HCT116 (cell line): ENCODE results near the gene WDR88. TPM values are rescaled to one million over a fixed set of nuclear protein-coding genes. Genes with fewer than 3 reads are reported as not detected.

ENCODE experiments used
- ATAC-seq: fragments of 200-7000 bp; cut with Tn5 transposase; 2 replicates; pipeline ENCODE4 v1.9.1; 2020; ENCODE audit warnings: mild to moderate bottlenecking, moderate library complexity
- BruUV-seq: library from RNA; stranded (reverse); fragments of 400-500 nt; replicated peaks from 2 replicates; lab custom pipeline; 2021; lab: Mats Ljungman, UMichigan
- CTCF ChIA-PET: fragments of 300-600 bp; sonication (Branson Sonifier 250); formaldehyde crosslinking; loops from one replicate; lab custom pipeline; 2021; ENCODE audit warnings: antibody characterized with exemption; lab: Charles Lee
- POLR2A ChIA-PET: fragments of 300-600, 350-600 bp; sonication (Branson Sonifier 250); formaldehyde crosslinking; loops from one replicate; lab custom pipeline; 2021; ENCODE audit warnings: antibody characterized with exemption; lab: Charles Lee
- RAD21 ChIA-PET, 2 experiments: fragments of 300-600 bp; sonication (Branson Sonifier 250); formaldehyde crosslinking; loops; one replicate each; lab custom pipeline; 2023; ENCODE audit warnings: low total read pairs in 2 of 2; ENCODE audit not compliant: uncharacterized antibody in 2 of 2, unreplicated experiment in 2 of 2, low non-redundant PET in 1 of 2; lab: Charles Lee
- DNase-seq: peaks from one replicate; pipeline ENCODE4 v3.0.0-alpha.2; 2010; ENCODE audit warnings: low read depth, low spot score
- H2AFZ ChIP-seq: fragments of 200-600 bp; shearing (Covaris generic), sonication (generic); 2 replicates; pipeline ENCODE4 v1.6.1; 2017; ENCODE audit warnings: low read depth, mixed run types, mixed read lengths, antibody characterized with exemption, low read length; ENCODE audit not compliant: poor library complexity, severe bottlenecking
- H3K27ac ChIP-seq: 2 replicates; pipeline ENCODE4 v1.5.1; 2012; ENCODE audit warnings: low read depth, low read length
- H3K27me3 ChIP-seq: fragments of 200-600 bp; sonication (generic); 2 replicates; pipeline ENCODE4 v1.6.1; 2016; ENCODE audit warnings: mixed run types, low read length, mixed read lengths; ENCODE audit not compliant: insufficient read depth
- H3K36me3 ChIP-seq, 2 experiments: fragments of 200-500 bp in 1 of 2; fragments of 200-600 bp in 1 of 2; sonication (Bioruptor generic) in 1 of 2; sonication (generic) in 1 of 2; 2 replicates each; pipeline versions ENCODE4 v1.5.1 to v1.6.1; 2014 to 2016; ENCODE audit warnings: low read length in 2 of 2, inconsistent platforms in 1 of 2, mixed read lengths in 1 of 2, mixed run types in 1 of 2; ENCODE audit not compliant: insufficient read depth in 2 of 2, control insufficient read depth in 1 of 2
- H3K4me1 ChIP-seq, 2 experiments: fragments of 200-600 bp in 1 of 2; sonication (generic) in 1 of 2; 2 replicates each; pipeline versions ENCODE4 v1.5.1 to v1.6.1; 2012 to 2017; ENCODE audit warnings: low read length in 2 of 2, inconsistent platforms in 1 of 2, mild to moderate bottlenecking in 1 of 2, mixed read lengths in 1 of 2, mixed run types in 1 of 2, moderate library complexity in 1 of 2; ENCODE audit not compliant: insufficient read depth in 2 of 2, control insufficient read depth in 1 of 2
- H3K4me2 ChIP-seq: fragments of 200-600 bp; sonication (generic); 2 replicates; pipeline ENCODE4 v1.6.1; 2017; ENCODE audit warnings: mixed run types, low read length, mixed read lengths
- H3K4me3 ChIP-seq, 2 experiments: fragments of 200-600 bp in 1 of 2; sonication (generic) in 1 of 2; replicated peaks in 1 of 2; 2 replicates each; pipeline ENCODE4 v1.5.1; 2011 to 2016; ENCODE audit warnings: low read length in 2 of 2, control low read depth in 1 of 2, low read depth in 1 of 2, mild to moderate bottlenecking in 1 of 2, mixed read lengths in 1 of 2, mixed run types in 1 of 2
- H3K79me2 ChIP-seq: fragments of 200-600 bp; sonication (generic); 2 replicates; pipeline ENCODE4 v1.6.1; 2017; ENCODE audit warnings: mild to moderate bottlenecking, mixed run types, low read length, moderate library complexity, mixed read lengths; ENCODE audit not compliant: insufficient read depth
- H3K9ac ChIP-seq: fragments of 200-600 bp; sonication (generic); 2 replicates; pipeline ENCODE4 v1.6.1; 2016; ENCODE audit warnings: low read length, mixed read lengths
- H3K9me2 ChIP-seq: fragments of 200-600 bp; sonication (generic), shearing (Covaris generic); 2 replicates; pipeline ENCODE4 v1.6.1; 2017; ENCODE audit warnings: mixed run types, mild to moderate bottlenecking, moderate library complexity; ENCODE audit not compliant: insufficient read depth
- H3K9me3 ChIP-seq, 2 experiments: fragments of 200-500 bp in 1 of 2; fragments of 200-600 bp in 1 of 2; sonication (Bioruptor generic) in 1 of 2; sonication (generic) in 1 of 2; 2 replicates each; pipeline ENCODE4 v1.6.1; 2014 to 2017; ENCODE audit warnings: low read length in 2 of 2, mixed read lengths in 2 of 2, inconsistent platforms in 1 of 2, low read depth in 1 of 2, mild to moderate bottlenecking in 1 of 2, mixed run types in 1 of 2, moderate library complexity in 1 of 2; ENCODE audit not compliant: control insufficient read depth in 1 of 2, insufficient read depth in 1 of 2
- H4K20me1 ChIP-seq: fragments of 200-600 bp; sonication (generic), shearing (Covaris generic); 2 replicates; pipeline ENCODE4 v1.6.1; 2017; ENCODE audit warnings: mixed run types, mild to moderate bottlenecking, moderate library complexity; ENCODE audit not compliant: insufficient read depth
- CBX3 ChIP-seq: IDR thresholded peaks from 2 replicates; pipeline ENCODE4 v1.6.1; 2012; ENCODE audit warnings: low read depth
- CEBPB ChIP-seq: IDR thresholded peaks from 2 replicates; pipeline ENCODE4 v1.6.1; 2012; ENCODE audit warnings: low read depth
- EGR1 ChIP-seq: IDR thresholded peaks from 2 replicates; pipeline ENCODE4 v1.6.1; 2012; ENCODE audit warnings: low read depth
- ELF1 ChIP-seq: IDR thresholded peaks from 2 replicates; pipeline ENCODE4 v1.6.1; 2012; ENCODE audit warnings: low read depth, borderline replicate concordance
- EZH2phosphoT487 ChIP-seq: fragments of 200-600 bp; IDR thresholded peaks from 2 replicates; pipeline ENCODE4 v1.6.1; 2018; ENCODE audit warnings: antibody characterized with exemption, borderline replicate concordance
- FOSL1 ChIP-seq: IDR thresholded peaks from 2 replicates; pipeline ENCODE4 v1.6.1; 2012; ENCODE audit warnings: low read depth
- JUND ChIP-seq: IDR thresholded peaks from 2 replicates; pipeline ENCODE4 v1.6.1; 2012
- MAX ChIP-seq: IDR thresholded peaks from 2 replicates; pipeline ENCODE4 v1.6.1; 2012
- POLR2A ChIP-seq: IDR thresholded peaks from 2 replicates; pipeline ENCODE4 v1.7.0; 2011; ENCODE audit warnings: borderline replicate concordance; ENCODE audit not compliant: insufficient read depth, insufficient read length; ENCODE audit errors: extremely low read depth
- POLR2AphosphoS5 ChIP-seq: IDR thresholded peaks from 2 replicates; pipeline ENCODE4 v1.6.1; 2011; ENCODE audit warnings: mild to moderate bottlenecking, low read depth, low read length, moderate library complexity
- RAD21 ChIP-seq: IDR thresholded peaks from 2 replicates; pipeline ENCODE4 v1.6.1; 2012; ENCODE audit warnings: low read depth, mild to moderate bottlenecking
- SP1 ChIP-seq: IDR thresholded peaks from 2 replicates; pipeline ENCODE4 v1.6.1; 2012; ENCODE audit warnings: low read depth
- TCF7L2 ChIP-seq: IDR thresholded peaks from 2 replicates; pipeline ENCODE4 v1.7.0; 2011; ENCODE audit warnings: borderline replicate concordance, inconsistent platforms; ENCODE audit not compliant: insufficient read depth, insufficient read length; ENCODE audit errors: extremely low read depth
- YY1 ChIP-seq: IDR thresholded peaks from 2 replicates; pipeline ENCODE4 v1.6.1; 2011; ENCODE audit warnings: low read length, low read depth, moderate library complexity, mild to moderate bottlenecking; ENCODE audit not compliant: insufficient replicate concordance; ENCODE audit errors: extremely low read depth
- ZBTB33 ChIP-seq: IDR thresholded peaks from 2 replicates; pipeline ENCODE4 v1.6.1; 2011; ENCODE audit warnings: mild to moderate bottlenecking, low read length, moderate library complexity; ENCODE audit not compliant: insufficient replicate concordance; ENCODE audit errors: extremely low read depth
- ZFX ChIP-seq: fragments of 450-650 bp; IDR thresholded peaks from 2 replicates; pipeline ENCODE4 v1.6.1; 2017
- ZNF274 ChIP-seq: fragments of 200-500 bp; sonication (Bioruptor generic); IDR thresholded peaks from 2 replicates; pipeline ENCODE4 v1.6.1; 2014; ENCODE audit warnings: mild to moderate bottlenecking, low read depth, low read length, inconsistent platforms
- intact Hi-C: fragments of 100-400 bp; cut with micrococcal nuclease; formaldehyde crosslinking; loops from 2 replicates; pipeline ENCODE4 v1.10.0; 2022
- total RNA-seq: library from RNA; stranded (reverse); gene quantifications from one replicate; pipeline ENCODE4 v1.2.1, GENCODE V29; 2021; ENCODE audit not compliant: unreplicated experiment
- TF ChIP-seq, protein P1 (sequence below): IDR thresholded peaks from 2 replicates; pipeline ENCODE4 v1.6.1; 2012; ENCODE audit warnings: low read depth
- TF ChIP-seq, protein P2 (sequence below), 3 experiments: fragments of 200-600 bp in 1 of 3; sonication (generic) in 1 of 3; IDR thresholded peaks in 2 of 3; conservative IDR thresholded peaks in 1 of 3; 2 replicates each; pipeline ENCODE4 v1.5.1; 2012 to 2017; ENCODE audit warnings: low read depth in 2 of 3, low read length in 2 of 3, antibody characterized with exemption in 1 of 3, borderline replicate concordance in 1 of 3, control low read depth in 1 of 3, mild to moderate bottlenecking in 1 of 3, mixed read lengths in 1 of 3, mixed run types in 1 of 3, moderate library complexity in 1 of 3; ENCODE audit not compliant: insufficient read depth in 1 of 3

WDR88 gene
- total RNA-seq, 1 experiment from 2014 or later, result not detected

GRCh38 chr19:33093420-33094210, 38.3 kb upstream of the WDR88 start:
- ATAC-seq, result no peak
- Histone ChIP-seq H3K4me3 (no peak overlapping the region), H3K27ac (no peak overlapping the region), H3K36me3 (peaks cover 13% of the 10 kb centered on the region in 2 experiments; a peak in 3 of 4 replicates), H3K9me3 (no peaks in the 10 kb centered on the region), H3K27me3 (no peaks in the 10 kb centered on the region), H2AFZ (no peak overlapping the region), H3K9me2 (no peaks in the 10 kb centered on the region), H4K20me1 (no peaks in the 10 kb centered on the region), H3K4me2 (no peak overlapping the region), H3K9ac (no peak overlapping the region), H3K79me2 (no peaks in the 10 kb centered on the region), H3K4me1 (peaks cover 6 to 34% of the 10 kb centered on the region in 2 experiments; a peak in 3 of 4 replicates)
- BruUV-seq, result no TSS peak
- RAD21 ChIA-PET, result no interaction called here
- no peak for DNase-seq
- intact Hi-C loops, result no loop called here
- TF ChIP-seq FOSL1 (no peak), CEBPB (no peak), POLR2AphosphoS5 (no peak), CBX3 (no peak), ZFX (no peak), YY1 (no peak), ZBTB33 (no peak), MAX (no peak), TCF7L2 (no peak), JUND (no peak), POLR2A (no peak), ZNF274 (no peak), SP1 (no peak), RAD21 (no peak), EZH2phosphoT487 (no peak), ELF1 (no peak), EGR1 (no peak)
- TF ChIP-seq, protein P1, sequence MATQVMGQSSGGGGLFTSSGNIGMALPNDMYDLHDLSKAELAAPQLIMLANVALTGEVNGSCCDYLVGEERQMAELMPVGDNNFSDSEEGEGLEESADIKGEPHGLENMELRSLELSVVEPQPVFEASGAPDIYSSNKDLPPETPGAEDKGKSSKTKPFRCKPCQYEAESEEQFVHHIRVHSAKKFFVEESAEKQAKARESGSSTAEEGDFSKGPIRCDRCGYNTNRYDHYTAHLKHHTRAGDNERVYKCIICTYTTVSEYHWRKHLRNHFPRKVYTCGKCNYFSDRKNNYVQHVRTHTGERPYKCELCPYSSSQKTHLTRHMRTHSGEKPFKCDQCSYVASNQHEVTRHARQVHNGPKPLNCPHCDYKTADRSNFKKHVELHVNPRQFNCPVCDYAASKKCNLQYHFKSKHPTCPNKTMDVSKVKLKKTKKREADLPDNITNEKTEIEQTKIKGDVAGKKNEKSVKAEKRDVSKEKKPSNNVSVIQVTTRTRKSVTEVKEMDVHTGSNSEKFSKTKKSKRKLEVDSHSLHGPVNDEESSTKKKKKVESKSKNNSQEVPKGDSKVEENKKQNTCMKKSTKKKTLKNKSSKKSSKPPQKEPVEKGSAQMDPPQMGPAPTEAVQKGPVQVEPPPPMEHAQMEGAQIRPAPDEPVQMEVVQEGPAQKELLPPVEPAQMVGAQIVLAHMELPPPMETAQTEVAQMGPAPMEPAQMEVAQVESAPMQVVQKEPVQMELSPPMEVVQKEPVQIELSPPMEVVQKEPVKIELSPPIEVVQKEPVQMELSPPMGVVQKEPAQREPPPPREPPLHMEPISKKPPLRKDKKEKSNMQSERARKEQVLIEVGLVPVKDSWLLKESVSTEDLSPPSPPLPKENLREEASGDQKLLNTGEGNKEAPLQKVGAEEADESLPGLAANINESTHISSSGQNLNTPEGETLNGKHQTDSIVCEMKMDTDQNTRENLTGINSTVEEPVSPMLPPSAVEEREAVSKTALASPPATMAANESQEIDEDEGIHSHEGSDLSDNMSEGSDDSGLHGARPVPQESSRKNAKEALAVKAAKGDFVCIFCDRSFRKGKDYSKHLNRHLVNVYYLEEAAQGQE, result no peak
- TF ChIP-seq, protein P2, sequence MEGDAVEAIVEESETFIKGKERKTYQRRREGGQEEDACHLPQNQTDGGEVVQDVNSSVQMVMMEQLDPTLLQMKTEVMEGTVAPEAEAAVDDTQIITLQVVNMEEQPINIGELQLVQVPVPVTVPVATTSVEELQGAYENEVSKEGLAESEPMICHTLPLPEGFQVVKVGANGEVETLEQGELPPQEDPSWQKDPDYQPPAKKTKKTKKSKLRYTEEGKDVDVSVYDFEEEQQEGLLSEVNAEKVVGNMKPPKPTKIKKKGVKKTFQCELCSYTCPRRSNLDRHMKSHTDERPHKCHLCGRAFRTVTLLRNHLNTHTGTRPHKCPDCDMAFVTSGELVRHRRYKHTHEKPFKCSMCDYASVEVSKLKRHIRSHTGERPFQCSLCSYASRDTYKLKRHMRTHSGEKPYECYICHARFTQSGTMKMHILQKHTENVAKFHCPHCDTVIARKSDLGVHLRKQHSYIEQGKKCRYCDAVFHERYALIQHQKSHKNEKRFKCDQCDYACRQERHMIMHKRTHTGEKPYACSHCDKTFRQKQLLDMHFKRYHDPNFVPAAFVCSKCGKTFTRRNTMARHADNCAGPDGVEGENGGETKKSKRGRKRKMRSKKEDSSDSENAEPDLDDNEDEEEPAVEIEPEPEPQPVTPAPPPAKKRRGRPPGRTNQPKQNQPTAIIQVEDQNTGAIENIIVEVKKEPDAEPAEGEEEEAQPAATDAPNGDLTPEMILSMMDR (IDR thresholded peaks at IDR 0.05 in 2 of 3, conservative IDR thresholded peaks at IDR 0.05 in 1 of 3; ENCODE audit: borderline replicate concordance in 1 of 3, insufficient read depth in 1 of 3, low read depth in 2 of 3, low read length in 2 of 3), result no peak
- CTCF ChIA-PET, result no interaction called here
- POLR2A ChIA-PET, result no interaction called here
